HepG2 (cell line): ENCODE results near the gene ZNF414. TPM values are rescaled to one million over a fixed set of nuclear protein-coding genes. Genes with fewer than 3 reads are reported as not detected.

Source experiments
- DRAP1 ChIP-seq: IDR thresholded peaks from 2 replicates; pipeline ENCODE4 v1.6.1; 2016; ENCODE audit warnings: missing genetic modification reagents, missing compliant biosample characterization
- E2F5 ChIP-seq: sonication (generic); formaldehyde crosslinking; conservative IDR thresholded peaks from 2 replicates; pipeline ENCODE4 v1.4.0; 2020; ENCODE audit warnings: missing genetic modification reagents
- FOXA1 ChIP-seq, 2 experiments: fragments of 450-650 bp in 1 of 2; sonication (generic) in 1 of 2; formaldehyde crosslinking in 1 of 2; IDR thresholded peaks; 2 replicates each; pipeline versions ENCODE4 v1.4.0 to v1.6.1; 2016 to 2020; ENCODE audit warnings: missing genetic modification reagents in 1 of 2
- FOXP1 ChIP-seq, 2 experiments: fragments of 450-650 bp in 1 of 2; IDR thresholded peaks; 2 replicates each; pipeline ENCODE4 v1.6.1; 2017 to 2018; ENCODE audit warnings: antibody characterized with exemption in 1 of 2
- GATA4 ChIP-seq: sonication (generic); IDR thresholded peaks from 2 replicates; pipeline ENCODE4 v1.6.1; 2016; ENCODE audit warnings: antibody characterized with exemption, low read depth, borderline replicate concordance
- GPN1 ChIP-seq: sonication (generic); formaldehyde crosslinking; IDR thresholded peaks from 2 replicates; pipeline ENCODE4 v1.5.1; 2020; ENCODE audit warnings: missing genetic modification reagents, borderline replicate concordance
- HINFP ChIP-seq: sonication (generic); formaldehyde crosslinking; IDR thresholded peaks from 2 replicates; pipeline ENCODE4 v1.4.0; 2020; ENCODE audit warnings: low read depth, mild to moderate bottlenecking, missing genetic modification reagents
- HNRNPUL1 ChIP-seq: fragments of 200-400 bp; formaldehyde crosslinking; IDR thresholded peaks from 2 replicates; pipeline ENCODE4 v1.6.1; 2017; ENCODE audit warnings: low read depth, mild to moderate bottlenecking, low read length, moderate library complexity
- JUNB ChIP-seq: sonication (generic); formaldehyde crosslinking; IDR thresholded peaks from 2 replicates; pipeline ENCODE4 v1.8.0; 2022; ENCODE audit warnings: missing genetic modification reagents, mild to moderate bottlenecking, borderline replicate concordance
- KAT7 ChIP-seq: IDR thresholded peaks from 2 replicates; pipeline ENCODE4 v1.6.1; 2018; ENCODE audit warnings: borderline replicate concordance, missing compliant biosample characterization
- KAT8 ChIP-seq: IDR thresholded peaks from 2 replicates; pipeline ENCODE4 v1.6.1; 2016; ENCODE audit warnings: missing genetic modification reagents, missing compliant biosample characterization
- MED13 ChIP-seq: sonication (generic); formaldehyde crosslinking; IDR thresholded peaks from 2 replicates; pipeline ENCODE4 v1.5.0; 2020; ENCODE audit warnings: missing genetic modification reagents
- XRCC5 ChIP-seq: fragments of 200-400 bp; formaldehyde crosslinking; optimal IDR thresholded peaks from 2 replicates; pipeline ENCODE3; 2017; ENCODE audit warnings: mild to moderate bottlenecking, low read length
- YEATS4 ChIP-seq: sonication (generic); formaldehyde crosslinking; IDR thresholded peaks from 2 replicates; pipeline ENCODE4 v1.4.0; 2020; ENCODE audit warnings: missing genetic modification reagents, borderline replicate concordance
- ZFP36 ChIP-seq: fragments of 150-350 bp; IDR thresholded peaks from 2 replicates; pipeline ENCODE4 v1.6.1; 2018; ENCODE audit warnings: borderline replicate concordance, low read length, low read depth; ENCODE audit not compliant: partially characterized antibody
- ZFP82 ChIP-seq: sonication (generic); formaldehyde crosslinking; IDR thresholded peaks from 2 replicates; pipeline ENCODE4 v1.5.1; 2020; ENCODE audit warnings: mild to moderate bottlenecking, missing genetic modification reagents, borderline replicate concordance
- ZNF136 ChIP-seq: sonication (generic); formaldehyde crosslinking; IDR thresholded peaks from 2 replicates; pipeline ENCODE4 v1.8.1; 2022; ENCODE audit warnings: low read depth, mild to moderate bottlenecking, moderate library complexity, missing genetic modification reagents
- ZNF256 ChIP-seq: sonication (generic); formaldehyde crosslinking; conservative IDR thresholded peaks from 2 replicates; pipeline ENCODE4 v1.4.0; 2020; ENCODE audit warnings: missing genetic modification reagents
- ZNF557 ChIP-seq: sonication (generic); formaldehyde crosslinking; IDR thresholded peaks from 2 replicates; pipeline ENCODE4 v1.4.0; 2020; ENCODE audit warnings: missing genetic modification reagents
- ZNF687 ChIP-seq: sonication (generic); formaldehyde crosslinking; IDR thresholded peaks from 2 replicates; pipeline ENCODE4 v1.5.1; 2020; ENCODE audit warnings: mild to moderate bottlenecking, missing genetic modification reagents, moderate library complexity
- ZNF770 ChIP-seq: sonication (generic); formaldehyde crosslinking; IDR thresholded peaks from 2 replicates; pipeline ENCODE4 v1.5.0; 2020; ENCODE audit warnings: mild to moderate bottlenecking, missing genetic modification reagents
- polyA plus RNA-seq, 8 experiments: library from polyadenylated mRNA; depleted of rRNA in 3 of 8; stranded (reverse) in 7 of 8; unstranded in 1 of 8; fragments of >200 nt; fragmentation: Illumina TruSeq in 4 of 8; extraction: Trizol in 4 of 8; gene quantifications; 2 replicates each; pipeline versions ENCODE4 v1.2.1 to v1.2.3, GENCODE V29; 2011 to 2016; ENCODE audit warnings: low read depth in 4 of 8, missing spikeins in 1 of 8, mixed read lengths in 1 of 8; ENCODE audit not compliant: insufficient read depth in 1 of 8
- total RNA-seq, 5 experiments: library from RNA; depleted of rRNA; stranded (reverse); fragments of >200 nt; fragmentation: Illumina TruSeq; extraction: Trizol; gene quantifications; 2 replicates each; pipeline ENCODE4 v1.2.3, GENCODE V29; 2016; ENCODE audit warnings: low read depth in 1 of 5

The ZNF414 gene
- total and polyA plus RNA-seq, 2 of the 13 experiments (the other 11 are each of a cell fraction or from before 2014, with no cell fraction given): 2.5 to 4.0 TPM

GRCh38 chr19:8526345-8527091 is 12.6 kb upstream of the ZNF414 start (continued):
- TF ChIP-seq ZFP82 (CRISPR knock-in tag): no peak
- no peak for TF ChIP-seq ZNF557 (CRISPR knock-in tag)
- TF ChIP-seq KAT8: peak; percentile 57
- no peak for TF ChIP-seq HNRNPUL1
- no peak for TF ChIP-seq FOXP1 (IDR thresholded peaks at IDR 0.05)
- TF ChIP-seq FOXP1 (CRISPR knock-in tag; IDR thresholded peaks at IDR 0.05): no peak
- no peak for TF ChIP-seq GPN1
- TF ChIP-seq ZNF687 (CRISPR knock-in tag): peak; percentile 90
- TF ChIP-seq MED13: no peak
- peak; percentile 55 for TF ChIP-seq YEATS4 (CRISPR knock-in tag)
- TF ChIP-seq HINFP (CRISPR knock-in tag): no peak
- no peak for TF ChIP-seq FOXA1 (IDR thresholded peaks at IDR 0.05)
- TF ChIP-seq FOXA1 (CRISPR knock-in tag; IDR thresholded peaks at IDR 0.05): no peak
- no peak for TF ChIP-seq ZNF136 (CRISPR knock-in tag)
- TF ChIP-seq KAT7: no peak
- no peak for TF ChIP-seq ZNF256 (CRISPR knock-in tag)
- TF ChIP-seq ZNF770 (CRISPR knock-in tag): no peak
- no peak for TF ChIP-seq XRCC5
- TF ChIP-seq JUNB (CRISPR knock-in tag): no peak
- no peak for TF ChIP-seq DRAP1 (CRISPR knock-in tag)
- TF ChIP-seq E2F5 (CRISPR knock-in tag): no peak
- TF ChIP-seq ZFP36: no peak
- no peak for TF ChIP-seq GATA4
